Lung (tissue), 12 donors: ENCODE data around the gene ASAH2. TPM values are rescaled to one million over a fixed set of nuclear protein-coding genes. Genes with fewer than 3 reads are reported as not detected.

Source experiments
- ATAC-seq: fragments of 200-7000 bp; cut with Tn5 transposase; one replicate; pipeline ENCODE4 v1.9.1; 2020; ENCODE audit warnings: moderate number of reproducible peaks; ENCODE audit not compliant: insufficient read depth, low FRiP score
- DNase-seq, 3 donors: peaks; one replicate each; pipeline ENCODE4 v3.0.0-alpha.2; 2013 to 2017
- H3K27ac ChIP-seq, 2 donors: one replicate each; pipeline ENCODE4 v1.5.1; 2013; ENCODE audit warnings: mild to moderate bottlenecking in 2 of 2, moderate library complexity in 2 of 2, control low read depth in 1 of 2, inconsistent platforms in 1 of 2, low read depth in 1 of 2, low read length in 1 of 2
- H3K27me3 ChIP-seq, 3 donors: one replicate each; pipeline ENCODE4 v1.5.1; 2013; ENCODE audit warnings: low read length in 2 of 3; ENCODE audit not compliant: control insufficient read depth in 3 of 3, insufficient read depth in 3 of 3
- H3K36me3 ChIP-seq, 4 donors: one replicate each; pipeline ENCODE4 v1.5.1; 2013; ENCODE audit warnings: low read length in 4 of 4, mild to moderate bottlenecking in 1 of 4, moderate library complexity in 1 of 4; ENCODE audit not compliant: control insufficient read depth in 4 of 4, insufficient read depth in 4 of 4
- H3K4me1 ChIP-seq, 5 donors: one replicate each; pipeline ENCODE4 v1.5.1; 2013; ENCODE audit warnings: low read length in 5 of 5, mild to moderate bottlenecking in 2 of 5, moderate library complexity in 1 of 5; ENCODE audit not compliant: control insufficient read depth in 5 of 5, insufficient read depth in 5 of 5
- H3K4me3 ChIP-seq: one replicate; pipeline ENCODE4 v1.5.1; 2013; ENCODE audit warnings: mild to moderate bottlenecking, control low read depth, moderate library complexity
- H3K9ac ChIP-seq, 2 donors: one replicate each; pipeline ENCODE4 v1.5.1; 2013; ENCODE audit warnings: low read length in 2 of 2, control low read depth in 1 of 2; ENCODE audit not compliant: insufficient read depth in 1 of 2
- H3K9me3 ChIP-seq, 4 donors: one replicate each; pipeline ENCODE4 v1.5.1; 2013; ENCODE audit warnings: low read length in 3 of 4, mild to moderate bottlenecking in 1 of 4, moderate library complexity in 1 of 4; ENCODE audit not compliant: control insufficient read depth in 4 of 4, insufficient read depth in 3 of 4
- WGBS, 2 donors: extraction: QIAGEN DNeasy Blood & Tissue Kit; methylation state at CpG; one replicate each; pipeline ENCODE4 v1.1.7; 2013; 5-methylcytosine and 5-hydroxymethylcytosine counted together
- polyA plus RNA-seq, 2 donors: library from polyadenylated mRNA; stranded (reverse); fragments of 200-250 nt; gene quantifications; one replicate each; pipeline ENCODE4 v1.2.1, GENCODE V29; 2013
- total RNA-seq, 2 donors: library from RNA; depleted of rRNA in 1 of 2; stranded (reverse); fragments of >200 nt in 1 of 2; gene quantifications; one replicate each; pipeline ENCODE4 v1.2.1, GENCODE V29; 2014 to 2021
- TF ChIP-seq, protein P1 (sequence below): IDR thresholded peaks from 2 replicates; pipeline ENCODE4 v1.5.1; 2012; ENCODE audit warnings: mild to moderate bottlenecking; ENCODE audit errors: control extremely low read depth, extremely low read depth
- donor health status: control.
- donor health status: control.
- donor health status: Bipolar disorder and iron deficiency.
- donor health status: healthy.
- donor health status: DM: yes; HTN: yes; CAD: no.

The ASAH2 gene
- total and polyA plus RNA-seq, 4 donors = 0.08 to 3.7 (median 1.3) TPM

DNA sequence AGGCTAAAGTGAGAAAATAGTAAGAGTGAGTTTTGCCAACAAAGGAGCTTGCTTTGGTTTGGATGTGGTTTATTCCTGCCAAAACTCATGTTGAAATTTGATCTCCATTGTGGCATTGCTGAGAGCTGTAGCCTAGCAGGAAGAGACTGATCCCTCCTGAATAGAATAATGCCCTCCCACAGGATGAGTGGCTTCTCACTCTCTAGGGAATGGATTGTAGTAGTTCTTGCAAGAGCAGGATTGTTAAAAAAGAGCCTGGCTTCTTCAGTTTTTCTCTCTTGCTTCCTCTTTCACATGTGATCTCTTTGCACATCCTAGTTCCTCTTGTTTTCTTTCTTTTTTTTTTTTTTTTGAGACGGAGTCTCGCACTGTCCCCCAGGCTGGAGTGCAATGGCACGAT lies 34.4 kb downstream of the ASAH2 start:
- H3K4me1 ChIP-seq = no peaks in the 10 kb centered on the region
- DNase-seq = peak in 1 of 3 donors; percentile 36
- H3K9ac ChIP-seq = no peak overlapping the region
- peaks cover 0 to 3% (median 0%) of the 10 kb centered on the region in 3 donors for H3K27me3 ChIP-seq
- no peak overlapping the region for H3K27ac ChIP-seq
- no peaks in the 10 kb centered on the region for H3K36me3 ChIP-seq
- ATAC-seq = no peak
- H3K4me3 ChIP-seq = no peak overlapping the region
- TF ChIP-seq, protein P1, sequence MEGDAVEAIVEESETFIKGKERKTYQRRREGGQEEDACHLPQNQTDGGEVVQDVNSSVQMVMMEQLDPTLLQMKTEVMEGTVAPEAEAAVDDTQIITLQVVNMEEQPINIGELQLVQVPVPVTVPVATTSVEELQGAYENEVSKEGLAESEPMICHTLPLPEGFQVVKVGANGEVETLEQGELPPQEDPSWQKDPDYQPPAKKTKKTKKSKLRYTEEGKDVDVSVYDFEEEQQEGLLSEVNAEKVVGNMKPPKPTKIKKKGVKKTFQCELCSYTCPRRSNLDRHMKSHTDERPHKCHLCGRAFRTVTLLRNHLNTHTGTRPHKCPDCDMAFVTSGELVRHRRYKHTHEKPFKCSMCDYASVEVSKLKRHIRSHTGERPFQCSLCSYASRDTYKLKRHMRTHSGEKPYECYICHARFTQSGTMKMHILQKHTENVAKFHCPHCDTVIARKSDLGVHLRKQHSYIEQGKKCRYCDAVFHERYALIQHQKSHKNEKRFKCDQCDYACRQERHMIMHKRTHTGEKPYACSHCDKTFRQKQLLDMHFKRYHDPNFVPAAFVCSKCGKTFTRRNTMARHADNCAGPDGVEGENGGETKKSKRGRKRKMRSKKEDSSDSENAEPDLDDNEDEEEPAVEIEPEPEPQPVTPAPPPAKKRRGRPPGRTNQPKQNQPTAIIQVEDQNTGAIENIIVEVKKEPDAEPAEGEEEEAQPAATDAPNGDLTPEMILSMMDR = no peak
- no peaks in the 10 kb centered on the region for H3K9me3 ChIP-seq
- WGBS, 2 donors = 55 to 73% methylated on average over 3 of the region's 3 CpGs

GRCh38 chr10:50216418-50216817 lies 34.9 kb downstream of the ASAH2 start:
- Histone ChIP-seq H3K27me3 (peaks cover 0 to 3% (median 0%) of the 10 kb centered on the region in 3 donors), H3K4me1 (no peaks in the 10 kb centered on the region), H3K9ac (no peak overlapping the region), H3K4me3 (no peak overlapping the region), H3K36me3 (no peaks in the 10 kb centered on the region), H3K27ac (no peak overlapping the region), H3K9me3 (no peaks in the 10 kb centered on the region)
- DNase-seq (peak in 1 of 3 donors; percentile 12), ATAC-seq (no peak)
- TF ChIP-seq, protein P1 = no peak

DNA sequence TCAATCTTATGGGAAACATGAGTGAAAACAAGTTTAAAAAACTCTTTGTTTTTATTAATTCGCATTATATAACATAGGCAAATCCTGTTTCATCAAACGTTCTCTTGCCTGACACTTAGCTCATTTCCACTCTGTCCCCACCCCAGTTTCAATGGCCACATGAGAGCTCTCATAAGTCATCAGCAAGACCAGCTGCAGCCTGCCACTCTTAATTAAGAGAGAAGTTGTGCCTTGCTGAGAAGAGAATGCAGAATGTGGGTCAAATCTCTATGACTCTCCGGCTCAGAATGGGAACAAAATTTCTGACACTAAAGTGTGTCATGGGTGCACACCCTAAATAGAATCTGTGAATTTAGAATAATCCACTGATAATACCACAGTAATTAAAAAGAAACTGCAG lies 39.6 kb downstream of the ASAH2 start:
- no peak for DNase-seq
- ATAC-seq = no peak
- Histone ChIP-seq H3K36me3 (no peaks in the 10 kb centered on the region), H3K27ac (no peak overlapping the region), H3K27me3 (peaks cover 0 to 7% (median 0%) of the 10 kb centered on the region in 3 donors), H3K9me3 (no peaks in the 10 kb centered on the region), H3K4me1 (no peaks in the 10 kb centered on the region), H3K4me3 (no peak overlapping the region), H3K9ac (no peak overlapping the region)
- TF ChIP-seq, protein P1 = no peak
- 69 to 81% methylated on average over 3 of the region's 3 CpGs for WGBS, 2 donors

- no peaks in the 10 kb centered on the region for H3K36me3 ChIP-seq
- no peak for DNase-seq
- H3K27me3 ChIP-seq = peaks cover 0 to 7% (median 0%) of the 10 kb centered on the region in 3 donors
- no peak overlapping the region for H3K4me3 ChIP-seq
- TF ChIP-seq, protein P1 = no peak
- H3K4me1 ChIP-seq = no peaks in the 10 kb centered on the region
- H3K9me3 ChIP-seq = no peaks in the 10 kb centered on the region
- H3K27ac ChIP-seq = no peak overlapping the region
- H3K9ac ChIP-seq = no peak overlapping the region
- ATAC-seq = no peak
Measured at GRCh38 chr10:50210876-50211275, 40.4 kb downstream of the ASAH2 start.
